GM12874 (cell line): Measurements from ENCODE around the gene MCM10.

Experiments used
- TF ChIP-seq, protein P1 (sequence below): IDR thresholded peaks from 2 replicates; pipeline ENCODE4 v1.5.1; 2011; ENCODE audit warnings: low read depth, mild to moderate bottlenecking, control low read depth, low read length, moderate library complexity; ENCODE audit not compliant: insufficient read depth

Gene MCM10

GRCh38 chr10:13188593-13188992 is 27.2 kb downstream of the MCM10 start:
- TF ChIP-seq, protein P1, sequence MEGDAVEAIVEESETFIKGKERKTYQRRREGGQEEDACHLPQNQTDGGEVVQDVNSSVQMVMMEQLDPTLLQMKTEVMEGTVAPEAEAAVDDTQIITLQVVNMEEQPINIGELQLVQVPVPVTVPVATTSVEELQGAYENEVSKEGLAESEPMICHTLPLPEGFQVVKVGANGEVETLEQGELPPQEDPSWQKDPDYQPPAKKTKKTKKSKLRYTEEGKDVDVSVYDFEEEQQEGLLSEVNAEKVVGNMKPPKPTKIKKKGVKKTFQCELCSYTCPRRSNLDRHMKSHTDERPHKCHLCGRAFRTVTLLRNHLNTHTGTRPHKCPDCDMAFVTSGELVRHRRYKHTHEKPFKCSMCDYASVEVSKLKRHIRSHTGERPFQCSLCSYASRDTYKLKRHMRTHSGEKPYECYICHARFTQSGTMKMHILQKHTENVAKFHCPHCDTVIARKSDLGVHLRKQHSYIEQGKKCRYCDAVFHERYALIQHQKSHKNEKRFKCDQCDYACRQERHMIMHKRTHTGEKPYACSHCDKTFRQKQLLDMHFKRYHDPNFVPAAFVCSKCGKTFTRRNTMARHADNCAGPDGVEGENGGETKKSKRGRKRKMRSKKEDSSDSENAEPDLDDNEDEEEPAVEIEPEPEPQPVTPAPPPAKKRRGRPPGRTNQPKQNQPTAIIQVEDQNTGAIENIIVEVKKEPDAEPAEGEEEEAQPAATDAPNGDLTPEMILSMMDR, result no peak

GRCh38 chr10:13189961-13190360 is 28.6 kb downstream of the MCM10 start:
- TF ChIP-seq, protein P1, result no peak

DNA sequence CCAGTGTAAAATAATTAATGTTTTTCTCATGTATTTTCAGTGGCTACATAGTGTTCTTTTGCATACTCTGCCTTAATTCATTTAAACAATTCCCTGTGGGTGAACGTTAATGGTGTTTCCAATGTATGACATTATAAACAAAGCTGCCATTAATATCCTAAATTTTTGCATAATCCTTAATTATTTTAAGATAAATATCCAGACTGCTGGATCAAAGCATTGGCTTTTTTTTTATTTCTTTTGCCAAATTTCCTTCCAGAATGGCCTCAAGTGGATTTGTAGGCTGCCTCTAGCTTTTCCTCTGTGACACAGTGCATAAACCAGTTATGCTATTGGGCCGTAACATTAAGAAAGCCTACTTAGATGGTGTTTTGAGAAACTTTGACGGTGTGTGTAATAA is 29.5 kb downstream of the MCM10 start:
- TF ChIP-seq, protein P1, result no peak

- TF ChIP-seq, protein P1, result no peak
These were observed 30.0 kb downstream of the MCM10 start for GRCh38 chr10:13191362-13191761.

DNA sequence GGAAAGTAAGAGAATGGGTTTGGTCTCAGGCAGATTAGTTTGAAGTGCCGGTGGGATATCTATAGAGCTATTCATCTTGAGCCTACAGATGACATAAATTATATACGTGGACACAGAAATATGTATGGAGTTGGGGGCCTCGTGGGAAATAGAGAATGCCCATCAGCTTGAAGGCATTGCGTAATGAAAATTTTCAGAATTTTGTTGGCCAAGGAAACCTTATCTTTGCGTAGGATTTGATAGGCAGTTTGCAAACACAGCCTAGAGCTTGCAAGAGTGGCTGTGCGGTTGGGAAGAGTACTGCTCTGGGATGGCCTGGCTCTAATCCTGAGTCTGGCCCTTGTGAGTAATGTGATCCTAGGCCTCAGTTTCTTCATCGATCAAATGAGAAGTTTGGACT is 32.3 kb downstream of the MCM10 start:
- TF ChIP-seq, protein P1, result no peak

DNA sequence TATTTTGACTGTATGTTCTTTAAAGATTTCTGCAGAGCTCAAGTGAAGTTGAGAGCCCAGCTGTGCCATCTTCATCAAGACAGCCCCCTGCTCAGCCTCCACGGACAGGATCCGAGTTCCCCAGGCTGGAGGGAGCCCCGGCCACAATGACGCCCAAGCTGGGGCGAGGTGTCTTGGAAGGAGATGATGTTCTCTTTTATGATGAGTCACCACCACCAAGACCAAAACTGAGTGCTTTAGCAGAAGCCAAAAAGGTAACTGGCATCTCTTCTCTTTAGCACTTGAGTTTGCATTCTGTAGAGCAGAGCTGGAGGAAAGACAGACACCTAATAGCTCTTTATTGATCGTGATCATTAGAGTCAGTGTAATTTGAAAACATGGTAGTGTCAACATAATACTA is 33.7 kb downstream of the MCM10 start:
- TF ChIP-seq, protein P1, result no peak

DNA sequence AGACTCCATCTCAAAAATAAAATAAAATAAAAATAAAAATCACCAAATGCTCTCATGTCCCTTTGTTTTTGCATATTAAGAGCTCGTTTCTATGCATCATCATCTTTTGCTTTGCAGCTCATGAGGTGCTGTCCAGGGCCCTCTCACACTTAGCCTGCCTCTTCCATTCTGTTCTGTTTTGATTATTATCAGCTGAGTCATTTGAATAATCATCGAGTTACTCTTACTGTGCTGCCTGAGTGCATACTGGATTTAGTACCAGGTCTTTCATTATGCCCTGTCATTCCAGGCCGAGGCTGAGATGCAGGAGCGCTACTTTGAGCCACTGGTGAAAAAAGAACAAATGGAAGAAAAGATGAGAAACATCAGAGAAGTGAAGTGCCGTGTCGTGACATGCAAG is 39.8 kb downstream of the MCM10 start:
- TF ChIP-seq, protein P1, result no peak

GRCh38 chr10:13206091-13206490 is 44.7 kb downstream of the MCM10 start:
- TF ChIP-seq, protein P1, result no peak
